PFSK-1 (cell line): Measurements from ENCODE around the gene SSX2IP. TPM values are rescaled to one million over a fixed set of nuclear protein-coding genes. Genes with fewer than 3 reads are reported as not detected.

Experiments used
- FOXP2 ChIP-seq: optimal IDR thresholded peaks from 2 replicates; pipeline ENCODE3; 2011; ENCODE audit warnings: borderline replicate concordance, control low read depth, inconsistent platforms; ENCODE audit not compliant: insufficient read depth; ENCODE audit errors: extremely low read length, extremely low read depth
- POLR2AphosphoS5 ChIP-seq: IDR thresholded peaks from 2 replicates; pipeline ENCODE4 v1.6.1; 2012; ENCODE audit warnings: low read depth, mild to moderate bottlenecking, control low read depth, low read length, moderate library complexity
- SIN3A ChIP-seq: IDR thresholded peaks from 2 replicates; pipeline ENCODE4 v1.6.1; 2012; ENCODE audit warnings: mild to moderate bottlenecking, low read length, moderate library complexity, borderline replicate concordance; ENCODE audit not compliant: insufficient read depth
- TAF1 ChIP-seq: IDR thresholded peaks from 2 replicates; pipeline ENCODE4 v1.6.1; 2012; ENCODE audit warnings: low read length, control low read depth, borderline replicate concordance; ENCODE audit not compliant: insufficient read depth
- polyA plus RNA-seq: library from polyadenylated mRNA; unstranded; fragments of >200 nt; gene quantifications from one replicate; pipeline ENCODE4 v1.2.1, GENCODE V29; 2012; ENCODE audit warnings: low read depth, missing spikeins; ENCODE audit not compliant: insufficient read length
- TF ChIP-seq, protein P1 (sequence below), 2 experiments: IDR thresholded peaks; 2 replicates each; pipeline versions ENCODE4 v1.6.1 to v1.8.0; 2011 to 2012; ENCODE audit warnings: low read depth in 2 of 2, low read length in 2 of 2, control low read depth in 1 of 2, inconsistent platforms in 1 of 2, mild to moderate bottlenecking in 1 of 2, moderate library complexity in 1 of 2; ENCODE audit not compliant: insufficient read depth in 1 of 2

SSX2IP gene, protein sequence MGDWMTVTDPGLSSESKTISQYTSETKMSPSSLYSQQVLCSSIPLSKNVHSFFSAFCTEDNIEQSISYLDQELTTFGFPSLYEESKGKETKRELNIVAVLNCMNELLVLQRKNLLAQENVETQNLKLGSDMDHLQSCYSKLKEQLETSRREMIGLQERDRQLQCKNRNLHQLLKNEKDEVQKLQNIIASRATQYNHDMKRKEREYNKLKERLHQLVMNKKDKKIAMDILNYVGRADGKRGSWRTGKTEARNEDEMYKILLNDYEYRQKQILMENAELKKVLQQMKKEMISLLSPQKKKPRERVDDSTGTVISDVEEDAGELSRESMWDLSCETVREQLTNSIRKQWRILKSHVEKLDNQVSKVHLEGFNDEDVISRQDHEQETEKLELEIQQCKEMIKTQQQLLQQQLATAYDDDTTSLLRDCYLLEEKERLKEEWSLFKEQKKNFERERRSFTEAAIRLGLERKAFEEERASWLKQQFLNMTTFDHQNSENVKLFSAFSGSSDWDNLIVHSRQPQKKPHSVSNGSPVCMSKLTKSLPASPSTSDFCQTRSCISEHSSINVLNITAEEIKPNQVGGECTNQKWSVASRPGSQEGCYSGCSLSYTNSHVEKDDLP
- polyA plus RNA-seq, result 11.8 TPM

DNA sequence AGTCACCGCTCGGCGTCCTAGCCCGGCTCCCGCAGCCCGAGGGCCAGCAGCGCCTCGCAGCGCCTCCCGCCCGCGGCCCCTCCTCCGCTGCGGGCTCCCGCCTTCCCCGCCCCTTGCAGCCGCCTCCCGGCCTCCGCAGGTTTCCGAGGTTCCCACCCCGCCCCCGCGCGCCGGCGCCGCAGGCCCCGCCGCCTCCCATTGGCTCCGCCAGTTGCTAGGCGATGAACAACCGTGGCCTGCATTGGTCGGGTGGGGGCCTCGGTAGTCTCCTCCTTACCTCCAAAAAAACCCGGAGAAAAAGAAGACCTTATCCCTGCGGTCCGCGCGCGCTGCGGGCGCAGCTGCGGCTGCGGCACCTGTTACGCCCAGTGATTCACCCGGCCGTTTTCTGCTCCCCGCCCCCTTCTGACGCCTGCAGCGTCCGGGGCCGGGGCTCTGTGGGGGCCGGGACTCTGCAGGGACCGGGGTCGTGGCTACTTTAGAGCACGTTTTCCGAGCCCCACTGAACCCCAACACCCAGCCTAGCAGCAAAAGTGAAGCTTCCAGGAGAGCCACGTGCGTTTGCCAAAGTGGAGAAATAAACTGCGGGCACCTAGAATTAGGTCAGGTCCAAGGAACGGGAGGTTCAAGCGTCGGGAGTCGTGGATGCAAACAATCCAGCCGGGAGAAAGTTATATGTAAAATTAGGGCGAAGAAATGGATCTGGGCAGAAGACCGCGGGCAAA is at the start of gene SSX2IP:
SSX2IP (minus strand) TSS at position 65 of the 725 bp plus-strand sequence. CDS start 19,242 bp downstream, outside the sequence.
- TF ChIP-seq, protein P1, sequence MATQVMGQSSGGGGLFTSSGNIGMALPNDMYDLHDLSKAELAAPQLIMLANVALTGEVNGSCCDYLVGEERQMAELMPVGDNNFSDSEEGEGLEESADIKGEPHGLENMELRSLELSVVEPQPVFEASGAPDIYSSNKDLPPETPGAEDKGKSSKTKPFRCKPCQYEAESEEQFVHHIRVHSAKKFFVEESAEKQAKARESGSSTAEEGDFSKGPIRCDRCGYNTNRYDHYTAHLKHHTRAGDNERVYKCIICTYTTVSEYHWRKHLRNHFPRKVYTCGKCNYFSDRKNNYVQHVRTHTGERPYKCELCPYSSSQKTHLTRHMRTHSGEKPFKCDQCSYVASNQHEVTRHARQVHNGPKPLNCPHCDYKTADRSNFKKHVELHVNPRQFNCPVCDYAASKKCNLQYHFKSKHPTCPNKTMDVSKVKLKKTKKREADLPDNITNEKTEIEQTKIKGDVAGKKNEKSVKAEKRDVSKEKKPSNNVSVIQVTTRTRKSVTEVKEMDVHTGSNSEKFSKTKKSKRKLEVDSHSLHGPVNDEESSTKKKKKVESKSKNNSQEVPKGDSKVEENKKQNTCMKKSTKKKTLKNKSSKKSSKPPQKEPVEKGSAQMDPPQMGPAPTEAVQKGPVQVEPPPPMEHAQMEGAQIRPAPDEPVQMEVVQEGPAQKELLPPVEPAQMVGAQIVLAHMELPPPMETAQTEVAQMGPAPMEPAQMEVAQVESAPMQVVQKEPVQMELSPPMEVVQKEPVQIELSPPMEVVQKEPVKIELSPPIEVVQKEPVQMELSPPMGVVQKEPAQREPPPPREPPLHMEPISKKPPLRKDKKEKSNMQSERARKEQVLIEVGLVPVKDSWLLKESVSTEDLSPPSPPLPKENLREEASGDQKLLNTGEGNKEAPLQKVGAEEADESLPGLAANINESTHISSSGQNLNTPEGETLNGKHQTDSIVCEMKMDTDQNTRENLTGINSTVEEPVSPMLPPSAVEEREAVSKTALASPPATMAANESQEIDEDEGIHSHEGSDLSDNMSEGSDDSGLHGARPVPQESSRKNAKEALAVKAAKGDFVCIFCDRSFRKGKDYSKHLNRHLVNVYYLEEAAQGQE (IDR thresholded peaks at IDR 0.05; ENCODE audit: insufficient read depth in 1 of 2, low read depth in 2 of 2, low read length in 2 of 2), result no peak
- TF ChIP-seq SIN3A (0 out of 2 replicates have a peak, but pooled peaks have one; percentile 46), FOXP2 (peak; percentile 27), TAF1 (peak; percentile 71; the same call in 1 of the 2 replicates), POLR2AphosphoS5 (no peak; the same call in 1 of the 2 replicates)

DNA sequence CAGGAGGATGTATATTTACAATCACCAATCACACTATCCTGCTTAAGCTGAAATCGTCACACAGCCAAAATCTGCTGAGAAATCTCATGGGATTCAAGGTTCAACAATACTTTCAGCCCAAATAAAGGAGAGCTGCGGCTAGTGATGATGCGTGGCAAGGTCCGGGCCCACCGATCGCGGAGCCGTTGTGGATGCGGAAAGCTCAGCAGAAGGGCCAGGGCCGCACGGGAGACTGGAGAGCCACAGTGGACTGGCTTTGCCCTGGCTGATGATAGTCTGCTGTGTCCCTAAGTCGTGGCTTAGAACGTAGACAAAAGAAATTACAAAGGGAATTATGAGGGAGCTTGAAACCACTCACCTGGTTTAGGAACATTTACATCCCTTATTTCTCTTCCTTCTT is 48.0 kb upstream of the SSX2IP start:
- TF ChIP-seq TAF1 (no peak), SIN3A (no peak), FOXP2 (no peak), POLR2AphosphoS5 (no peak)
- TF ChIP-seq, protein P1 (IDR thresholded peaks at IDR 0.05; ENCODE audit: insufficient read depth in 1 of 2, low read depth in 2 of 2, low read length in 2 of 2), result no peak

DNA sequence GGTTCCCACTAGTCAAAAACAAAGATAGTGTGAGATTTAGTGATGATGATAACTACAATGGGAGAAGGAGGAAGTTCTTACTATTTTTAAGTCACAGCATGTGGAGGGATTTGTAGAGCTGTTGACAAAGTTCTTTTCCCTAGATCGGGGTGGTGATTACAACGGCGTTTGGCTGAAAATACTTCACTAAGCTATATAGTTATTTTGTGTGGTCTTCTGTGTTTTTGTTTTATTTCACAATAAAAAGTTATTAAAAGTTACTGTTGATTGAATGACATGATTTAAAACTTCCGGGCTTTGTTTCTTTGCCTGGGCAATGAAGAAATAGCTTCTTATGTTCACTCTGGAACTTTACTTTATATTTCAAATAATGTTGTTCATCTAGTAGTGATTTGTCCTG is 47.3 kb upstream of the SSX2IP start:
- TF ChIP-seq TAF1, result no peak
- TF ChIP-seq, protein P1 (IDR thresholded peaks at IDR 0.05; ENCODE audit: insufficient read depth in 1 of 2, low read depth in 2 of 2, low read length in 2 of 2), result no peak
- TF ChIP-seq FOXP2, result no peak
- TF ChIP-seq SIN3A, result no peak

GRCh38 chr1:84736944-84737343 is 46.7 kb upstream of the SSX2IP start:
- no peak for TF ChIP-seq SIN3A
- TF ChIP-seq, protein P1 (IDR thresholded peaks at IDR 0.05; ENCODE audit: insufficient read depth in 1 of 2, low read depth in 2 of 2, low read length in 2 of 2), result no peak
